BLaER1 (cell line): ENCODE measurements around the gene HLA-DRB1.
"Not testable (repeated sequence)": the region's sequence is repeated elsewhere in the genome, so short reads cannot be mapped to it uniquely, and the experiment has no call there.

Experiments used
- H3K27ac ChIP-seq: shearing (Covaris generic); formaldehyde crosslinking; 2 replicates; pipeline ENCODE4 v1.8.1; 2022
- H3K27me3 ChIP-seq: shearing (Covaris generic); formaldehyde crosslinking; 2 replicates; pipeline ENCODE4 v1.8.1; 2022
- H3K36me3 ChIP-seq: shearing (Covaris generic); formaldehyde crosslinking; 2 replicates; pipeline ENCODE4 v1.8.1; 2022
- H3K4me1 ChIP-seq: shearing (Covaris generic); formaldehyde crosslinking; 2 replicates; pipeline ENCODE4 v1.8.1; 2022
- H3K4me2 ChIP-seq: shearing (Covaris generic); formaldehyde crosslinking; 2 replicates; pipeline ENCODE4 v1.8.1; 2022
- H3K4me3 ChIP-seq: shearing (Covaris generic); formaldehyde crosslinking; 2 replicates; pipeline ENCODE4 v1.8.1; 2022
- H3K9ac ChIP-seq: shearing (Covaris generic); formaldehyde crosslinking; 2 replicates; pipeline ENCODE4 v1.8.1; 2022
- H3K9me3 ChIP-seq: shearing (Covaris generic); formaldehyde crosslinking; 2 replicates; pipeline ENCODE4 v1.8.1; 2022
- H4K20me1 ChIP-seq: shearing (Covaris generic); formaldehyde crosslinking; 2 replicates; pipeline ENCODE4 v1.8.1; 2022
- Cebpa-rat ChIP-seq: shearing (Covaris generic); IDR thresholded peaks from 2 replicates; pipeline ENCODE4 v1.8.1; 2022

HLA-DRB1 gene

DNA sequence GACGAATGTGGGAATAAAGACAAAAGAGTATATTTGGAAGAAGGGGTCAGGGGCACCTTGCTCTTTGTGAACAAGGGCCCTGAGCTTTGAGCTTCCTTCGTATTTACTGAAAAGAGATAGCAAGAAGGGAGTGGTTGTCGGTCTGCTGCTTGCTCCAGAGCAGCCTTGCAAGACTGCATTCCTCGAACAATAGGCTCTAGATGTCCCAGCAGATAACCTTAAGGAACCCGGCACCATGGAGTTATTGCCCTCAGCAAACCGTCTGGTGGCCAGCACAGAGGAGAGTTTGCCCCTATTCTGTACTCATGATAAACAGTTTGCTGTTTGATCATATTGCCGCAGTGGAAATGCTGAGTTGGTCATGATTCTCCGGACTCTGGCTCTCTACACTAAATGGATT, 22.7 kb downstream of the HLA-DRB1 start:
- Histone ChIP-seq H3K27me3 (no peaks in the 10 kb centered on the region), H3K4me1 (no peaks in the 10 kb centered on the region), H3K36me3 (no peaks in the 10 kb centered on the region), H3K4me3 (no peak overlapping the region), H3K27ac (no peak overlapping the region), H3K4me2 (no peak overlapping the region), H3K9ac (no peak overlapping the region), H3K9me3 (no peaks in the 10 kb centered on the region), H4K20me1 (no peaks in the 10 kb centered on the region)
- no peak for TF ChIP-seq Cebpa-rat

DNA sequence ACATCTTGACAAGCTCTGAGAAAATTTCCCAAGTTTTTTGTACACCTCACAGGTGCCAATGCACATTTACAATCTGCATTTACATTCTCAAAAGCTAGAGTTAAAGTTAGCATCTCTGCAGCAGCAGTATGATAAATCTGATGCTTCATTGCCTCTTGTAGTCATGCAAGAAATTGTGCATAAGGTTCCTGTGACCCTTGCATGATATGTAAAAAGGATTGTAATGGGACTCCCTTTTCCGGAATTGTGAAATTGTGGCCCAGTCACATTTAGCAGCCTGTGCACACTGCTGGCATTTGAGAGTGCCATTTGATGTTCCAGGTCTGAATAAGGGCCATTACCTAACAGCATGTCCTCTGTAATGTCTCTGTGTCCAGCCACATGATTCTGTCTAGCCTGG, 24.1 kb downstream of the HLA-DRB1 start:
- no peaks in the 10 kb centered on the region for H4K20me1 ChIP-seq
- no peaks in the 10 kb centered on the region for H3K4me1 ChIP-seq
- H3K9ac ChIP-seq = no peak overlapping the region

DNA sequence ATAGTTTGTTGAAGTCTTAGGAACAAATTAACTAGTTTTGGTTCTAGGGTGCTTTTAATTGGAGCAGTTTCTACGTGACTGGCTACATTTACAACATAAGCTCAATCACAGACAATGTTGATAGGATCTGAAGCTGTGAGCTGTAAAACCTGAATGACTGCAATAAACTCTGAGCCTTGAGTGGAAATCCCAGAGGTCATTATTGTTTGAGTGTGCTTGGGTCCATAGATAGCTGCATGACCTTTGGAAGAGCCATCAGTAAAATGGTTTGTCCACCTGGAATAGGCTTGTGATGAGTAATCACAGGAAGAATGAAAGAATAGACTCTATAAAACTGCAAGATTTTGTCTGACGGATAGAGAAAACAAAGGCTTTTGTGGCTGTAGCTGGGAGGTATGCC, 26.7 kb downstream of the HLA-DRB1 start:
- Histone ChIP-seq H3K9me3 (no peaks in the 10 kb centered on the region), H3K4me2 (no peak overlapping the region), H3K27me3 (no peaks in the 10 kb centered on the region), H3K27ac (no peak overlapping the region), H3K9ac (no peak overlapping the region), H3K36me3 (no peaks in the 10 kb centered on the region), H4K20me1 (no peaks in the 10 kb centered on the region), H3K4me3 (no peak overlapping the region), H3K4me1 (no peaks in the 10 kb centered on the region)
- TF ChIP-seq Cebpa-rat = no peak

More for the DNA sequence above, 24.1 kb downstream of the HLA-DRB1 start:
- Histone ChIP-seq H3K36me3 (no peaks in the 10 kb centered on the region), H3K27ac (no peak overlapping the region), H3K9me3 (no peaks in the 10 kb centered on the region), H3K4me3 (no peak overlapping the region), H3K4me2 (no peak overlapping the region), H3K27me3 (no peaks in the 10 kb centered on the region)
- no peak for TF ChIP-seq Cebpa-rat

DNA sequence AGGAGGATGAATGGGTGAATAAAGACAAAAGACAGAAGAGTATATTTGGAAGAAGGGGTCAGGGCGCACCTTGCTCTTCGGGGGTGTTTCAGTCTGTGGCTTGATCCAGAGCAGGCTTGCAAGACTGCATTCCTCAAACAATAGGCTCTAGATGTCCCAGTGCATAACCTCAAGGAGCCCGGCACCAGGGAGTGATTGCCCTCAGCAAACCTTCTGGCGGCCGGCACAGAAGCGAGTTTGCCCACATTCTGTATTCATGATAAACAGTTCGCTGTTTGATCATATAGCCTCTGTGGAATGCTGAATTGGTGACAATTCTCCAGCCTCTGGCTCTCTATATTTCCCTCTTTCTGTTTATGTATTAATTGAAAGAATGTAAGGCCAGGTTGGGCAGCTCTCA, 29.9 kb downstream of the HLA-DRB1 start:
- Histone ChIP-seq H3K27me3 (no peaks in the 10 kb centered on the region), H3K27ac (no peak overlapping the region), H4K20me1 (no peaks in the 10 kb centered on the region), H3K4me2 (no peak overlapping the region), H3K9me3 (no peaks in the 10 kb centered on the region), H3K9ac (no peak overlapping the region), H3K4me1 (no peaks in the 10 kb centered on the region), H3K4me3 (no peak overlapping the region), H3K36me3 (no peaks in the 10 kb centered on the region)
- TF ChIP-seq Cebpa-rat = no peak

DNA sequence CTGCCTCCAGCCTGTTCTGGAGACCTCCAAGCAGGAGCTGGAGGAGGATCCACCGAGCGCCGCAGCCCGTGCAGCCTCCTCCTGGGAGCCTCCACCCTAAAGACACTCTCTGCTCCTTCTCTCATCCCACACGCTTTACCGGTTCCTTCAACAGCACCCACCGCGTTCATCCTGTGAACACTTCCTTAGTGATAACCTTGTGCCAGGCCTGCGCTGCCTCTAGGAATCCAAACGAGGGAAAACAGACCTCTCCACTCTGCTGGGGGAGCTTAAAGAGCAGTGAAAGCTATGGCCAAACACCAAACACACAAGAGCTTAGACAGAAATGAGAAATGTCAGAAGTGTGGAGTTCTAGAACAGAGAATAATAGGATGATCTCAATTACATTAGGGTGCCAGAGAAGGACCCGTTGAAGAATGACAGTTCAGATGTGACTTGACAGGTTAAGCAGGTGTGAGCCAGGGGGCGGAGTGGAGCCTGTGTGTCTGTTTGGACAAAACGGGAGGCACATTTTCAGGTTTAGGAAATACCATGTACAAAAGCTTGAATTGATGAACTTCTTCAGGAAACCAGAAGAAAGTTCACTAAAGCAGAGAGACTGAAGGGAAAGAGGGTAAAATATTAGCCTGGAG, 31.1 kb downstream of the HLA-DRB1 start:
- Histone ChIP-seq H3K4me2 (no peak overlapping the region), H3K27ac (no peak overlapping the region), H3K9ac (no peak overlapping the region), H3K4me3 (no peak overlapping the region), H3K36me3 (no peaks in the 10 kb centered on the region), H3K9me3 (no peaks in the 10 kb centered on the region), H4K20me1 (no peaks in the 10 kb centered on the region), H3K4me1 (no peaks in the 10 kb centered on the region), H3K27me3 (no peaks in the 10 kb centered on the region)
- no peak for TF ChIP-seq Cebpa-rat

DNA sequence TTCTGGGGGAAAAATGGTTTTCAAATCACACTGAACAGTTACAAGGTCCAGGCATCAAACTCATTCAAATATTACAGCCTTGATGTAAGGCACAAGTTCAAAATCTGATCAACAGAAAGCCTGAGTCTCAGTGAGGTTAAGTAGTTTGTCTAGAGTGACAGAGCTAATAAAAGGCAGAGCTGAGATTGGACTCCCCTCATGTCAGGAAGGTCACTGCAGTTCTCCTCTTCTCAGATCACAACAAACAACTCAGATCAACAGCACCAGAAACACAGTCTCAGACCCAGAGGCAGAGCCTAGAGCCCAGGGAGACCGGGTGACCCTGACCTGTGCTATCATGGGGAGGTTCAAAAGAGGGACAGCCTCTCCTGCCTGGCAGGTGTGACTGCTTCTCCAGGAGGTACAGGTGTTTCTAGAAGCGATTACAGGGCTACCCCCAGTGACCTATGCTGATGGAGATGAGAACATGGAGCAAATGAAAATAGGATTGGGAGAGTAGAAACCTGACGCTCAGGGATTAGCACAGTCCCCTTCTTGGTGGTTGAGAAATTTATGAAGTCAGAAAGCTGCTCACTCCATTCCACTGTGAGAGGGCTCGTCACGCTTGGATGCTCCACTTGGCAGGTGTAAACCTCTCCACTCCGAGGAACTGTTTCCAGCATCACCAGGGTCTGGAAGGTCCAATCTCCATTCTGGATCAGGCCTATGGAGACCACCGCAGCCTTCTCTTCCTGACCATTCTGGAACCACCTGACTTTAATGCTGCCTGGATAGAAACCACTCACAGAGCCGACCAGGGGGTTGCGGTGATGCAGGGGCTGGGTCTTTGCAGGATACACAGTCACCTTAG, 35.3 kb downstream of the HLA-DRB1 start:
- H3K36me3 ChIP-seq = no peaks in the 10 kb centered on the region
- H3K4me1 ChIP-seq = no peaks in the 10 kb centered on the region
- no peaks in the 10 kb centered on the region for H4K20me1 ChIP-seq
- no peak overlapping the region for H3K27ac ChIP-seq
- H3K9me3 ChIP-seq = no peaks in the 10 kb centered on the region
- H3K9ac ChIP-seq = no peak overlapping the region
- no peak for TF ChIP-seq Cebpa-rat
- no peak overlapping the region for H3K4me3 ChIP-seq
- no peaks in the 10 kb centered on the region for H3K27me3 ChIP-seq
- no peak overlapping the region for H3K4me2 ChIP-seq

DNA sequence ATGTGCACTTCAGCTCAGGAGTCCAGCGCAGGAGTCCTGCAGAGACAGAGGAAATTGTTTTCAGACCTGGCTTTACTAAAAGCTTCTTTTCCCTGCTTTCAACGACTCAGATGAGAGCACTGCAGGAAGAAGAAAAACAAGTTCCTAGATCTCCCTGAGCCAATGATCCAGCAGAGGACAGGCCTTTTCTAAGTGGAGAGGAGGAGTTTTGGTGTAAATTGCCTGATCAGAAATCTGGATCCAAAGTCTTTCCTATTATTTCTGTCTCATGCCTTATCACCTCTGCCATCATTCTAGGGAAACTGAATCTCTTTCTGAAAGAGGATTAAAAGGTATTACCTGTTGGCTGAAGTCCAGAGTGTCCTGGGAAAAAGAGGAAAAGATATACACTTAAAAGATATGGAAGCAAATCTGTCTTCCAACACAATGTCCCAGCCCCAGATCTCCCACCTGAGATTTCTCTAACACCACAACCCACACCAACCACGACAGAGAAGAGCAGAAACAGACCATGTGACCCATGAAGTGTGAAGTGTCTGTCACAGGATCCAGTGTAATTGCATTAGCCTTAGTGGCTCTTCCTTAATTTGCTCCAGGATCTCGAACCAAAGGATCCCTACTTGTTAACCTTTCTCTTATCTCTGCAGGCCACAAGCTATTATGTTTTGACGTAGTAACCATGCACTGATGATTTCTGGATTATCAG, 36.5 kb downstream of the HLA-DRB1 start:
- H3K27me3 ChIP-seq = no peaks in the 10 kb centered on the region
- no peak overlapping the region for H3K4me2 ChIP-seq
- no peak for TF ChIP-seq Cebpa-rat
- H3K9me3 ChIP-seq = no peaks in the 10 kb centered on the region
- H3K36me3 ChIP-seq = no peaks in the 10 kb centered on the region
- H3K27ac ChIP-seq = no peak overlapping the region
- no peaks in the 10 kb centered on the region for H3K4me1 ChIP-seq
- H4K20me1 ChIP-seq = no peaks in the 10 kb centered on the region
- no peak overlapping the region for H3K4me3 ChIP-seq
- H3K9ac ChIP-seq = no peak overlapping the region

DNA sequence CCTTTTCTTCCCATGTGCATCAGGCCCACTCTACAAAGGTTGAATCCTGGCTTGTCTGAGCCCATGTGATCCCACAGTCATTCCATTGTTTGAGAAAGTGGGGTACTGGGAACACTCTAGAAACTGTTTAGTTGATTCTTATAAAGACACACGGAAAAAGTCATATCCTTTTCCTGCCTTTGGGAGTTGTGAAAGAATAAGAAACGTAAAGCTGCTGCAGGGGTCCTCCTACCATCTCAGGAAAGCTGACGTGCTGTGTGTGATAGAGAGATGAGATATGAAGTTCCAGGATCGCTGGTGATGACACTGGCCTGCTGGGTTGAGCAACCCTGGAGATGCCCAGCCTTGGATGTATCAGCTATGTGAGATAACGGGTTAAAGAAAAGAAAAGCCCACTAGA, 38.2 kb downstream of the HLA-DRB1 start:
- TF ChIP-seq Cebpa-rat = no peak
- no peak overlapping the region for H3K9ac ChIP-seq
- H3K36me3 ChIP-seq = no peaks in the 10 kb centered on the region
- H3K9me3 ChIP-seq = no peaks in the 10 kb centered on the region
- no peaks in the 10 kb centered on the region for H3K4me1 ChIP-seq
- H3K4me3 ChIP-seq = no peak overlapping the region
- no peak overlapping the region for H3K4me2 ChIP-seq
- H3K27me3 ChIP-seq = no peaks in the 10 kb centered on the region
- H3K27ac ChIP-seq = no peak overlapping the region
- no peaks in the 10 kb centered on the region for H4K20me1 ChIP-seq

DNA sequence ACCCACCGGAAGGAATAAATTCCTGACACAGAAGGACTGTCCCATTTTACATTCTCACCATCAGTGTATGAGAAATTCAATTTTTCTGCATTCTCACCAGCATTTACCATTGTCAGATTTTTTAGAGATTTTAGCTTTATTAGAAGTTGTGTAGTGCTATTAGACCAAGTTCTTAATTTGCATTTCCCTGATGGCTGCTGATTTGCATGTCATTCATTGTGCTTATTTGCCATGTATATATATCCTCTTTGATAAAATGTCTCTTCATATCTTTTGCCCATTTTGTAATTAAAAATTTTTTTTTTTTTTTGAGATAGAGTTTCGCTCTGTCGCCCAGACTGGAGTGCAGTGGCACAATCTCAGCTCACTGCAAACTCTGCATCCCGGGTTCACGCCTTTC, 49.8 kb downstream of the HLA-DRB1 start:
- Histone ChIP-seq H3K36me3 (no peaks in the 10 kb centered on the region), H3K9me3 (no peaks in the 10 kb centered on the region), H3K4me1 (no peaks in the 10 kb centered on the region), H3K4me3 (no peak overlapping the region), H3K9ac (no peak overlapping the region), H3K27me3 (no peaks in the 10 kb centered on the region), H4K20me1 (no peaks in the 10 kb centered on the region), H3K27ac (no peak overlapping the region), H3K4me2 (no peak overlapping the region)
- TF ChIP-seq Cebpa-rat = no peak

DNA sequence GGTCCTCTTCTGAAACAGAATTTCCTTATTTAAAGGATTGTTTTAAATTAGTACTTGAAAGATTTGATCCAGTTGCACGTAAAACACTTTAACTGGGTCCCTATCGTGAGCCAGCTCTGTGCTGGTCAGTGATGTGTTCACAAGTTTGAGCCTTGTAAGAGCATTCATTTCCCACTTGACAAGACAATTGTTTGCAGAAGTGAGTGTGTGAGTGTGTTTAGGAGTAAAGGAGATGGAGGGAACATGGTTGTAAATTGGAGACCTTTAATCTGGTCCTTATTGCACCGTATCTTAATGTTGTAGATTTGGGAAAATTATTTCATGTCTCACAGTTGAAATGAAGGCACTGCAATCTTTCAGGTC, 59.2 kb downstream of the HLA-DRB1 start:
- not testable (repeated sequence) for H3K4me3 ChIP-seq, H3K4me2 ChIP-seq

More for the DNA sequence above, 59.2 kb downstream of the HLA-DRB1 start:
- H4K20me1 ChIP-seq, H3K27ac ChIP-seq, H3K9me3 ChIP-seq, H3K27me3 ChIP-seq, H3K4me1 ChIP-seq, H3K9ac ChIP-seq, H3K36me3 ChIP-seq: not testable (repeated sequence)
